Lower leg skin (tissue), 3 donors: ENCODE data around the gene SCTR.

Source experiments
- POLR2A ChIP-seq, 2 donors: fragments of 450-650 bp; IDR thresholded peaks; one replicate each; pipeline ENCODE4 v1.6.1; 2016 to 2017; ENCODE audit warnings: antibody characterized with exemption in 2 of 2, mild to moderate bottlenecking in 1 of 2, moderate library complexity in 1 of 2
- TF ChIP-seq, protein P1 (sequence below), 3 donors: fragments of 450-650 bp; IDR thresholded peaks; one replicate each; pipeline ENCODE4 v1.5.1; 2016; ENCODE audit warnings: antibody characterized with exemption in 3 of 3, mild to moderate bottlenecking in 3 of 3, moderate library complexity in 2 of 3

DNA sequence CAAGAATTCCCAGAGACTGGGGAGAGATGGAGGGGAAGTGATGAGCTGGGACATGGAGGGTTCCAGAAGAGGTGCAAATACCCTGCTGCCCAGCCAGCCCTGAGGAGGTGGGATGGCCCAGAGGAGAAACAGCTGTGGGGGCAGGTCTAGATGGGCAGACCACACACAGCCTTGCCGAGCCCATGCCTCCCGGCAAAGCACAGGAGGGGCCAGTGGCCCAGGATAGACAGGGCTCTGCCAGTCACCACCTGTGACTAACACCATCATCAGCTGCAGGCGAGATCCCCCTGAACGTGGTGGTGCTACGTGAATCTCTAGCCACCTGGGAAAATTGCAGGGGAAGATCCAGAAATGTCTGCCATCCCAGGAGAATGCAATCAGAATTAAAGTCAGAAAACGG is 39.4 kb downstream of the SCTR start:
- TF ChIP-seq, protein P1, sequence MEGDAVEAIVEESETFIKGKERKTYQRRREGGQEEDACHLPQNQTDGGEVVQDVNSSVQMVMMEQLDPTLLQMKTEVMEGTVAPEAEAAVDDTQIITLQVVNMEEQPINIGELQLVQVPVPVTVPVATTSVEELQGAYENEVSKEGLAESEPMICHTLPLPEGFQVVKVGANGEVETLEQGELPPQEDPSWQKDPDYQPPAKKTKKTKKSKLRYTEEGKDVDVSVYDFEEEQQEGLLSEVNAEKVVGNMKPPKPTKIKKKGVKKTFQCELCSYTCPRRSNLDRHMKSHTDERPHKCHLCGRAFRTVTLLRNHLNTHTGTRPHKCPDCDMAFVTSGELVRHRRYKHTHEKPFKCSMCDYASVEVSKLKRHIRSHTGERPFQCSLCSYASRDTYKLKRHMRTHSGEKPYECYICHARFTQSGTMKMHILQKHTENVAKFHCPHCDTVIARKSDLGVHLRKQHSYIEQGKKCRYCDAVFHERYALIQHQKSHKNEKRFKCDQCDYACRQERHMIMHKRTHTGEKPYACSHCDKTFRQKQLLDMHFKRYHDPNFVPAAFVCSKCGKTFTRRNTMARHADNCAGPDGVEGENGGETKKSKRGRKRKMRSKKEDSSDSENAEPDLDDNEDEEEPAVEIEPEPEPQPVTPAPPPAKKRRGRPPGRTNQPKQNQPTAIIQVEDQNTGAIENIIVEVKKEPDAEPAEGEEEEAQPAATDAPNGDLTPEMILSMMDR (IDR thresholded peaks at IDR 0.05): no peak
- TF ChIP-seq POLR2A (IDR thresholded peaks at IDR 0.05): no peak
